Neural progenitor cell (in vitro differentiated cells): ENCODE results near the gene OGFOD3. TPM values are rescaled to one million over a fixed set of nuclear protein-coding genes. Genes with fewer than 3 reads are reported as not detected.
A peak's percentile ranks its signal among the peaks of the same experiment; 100 is the strongest.

Experiments used
- DNase-seq: peaks from one replicate; pipeline ENCODE4 v3.0.0-alpha.2; 2016; ENCODE audit warnings: low spot score
- H2AFZ ChIP-seq: fragments of 200-600 bp; sonication (generic); replicated peaks from 2 replicates; pipeline ENCODE4 v1.6.1; 2016; ENCODE audit warnings: antibody characterized with exemption
- H3F3A ChIP-seq: fragments of 200-600 bp; sonication (generic); 2 replicates; pipeline ENCODE4 v1.6.1; 2016; ENCODE audit warnings: antibody characterized with exemption, low read depth
- H3K27ac ChIP-seq: fragments of 200-600 bp; sonication (generic); 2 replicates; pipeline ENCODE4 v1.5.1; 2016; ENCODE audit warnings: mild to moderate bottlenecking
- H3K27me3 ChIP-seq: fragments of 200-600 bp; sonication (generic); 2 replicates; pipeline ENCODE4 v1.6.1; 2016; ENCODE audit warnings: mild to moderate bottlenecking, moderate library complexity
- H3K36me3 ChIP-seq: fragments of 200-600 bp; sonication (generic); 2 replicates; pipeline ENCODE4 v1.5.1; 2016
- H3K4me1 ChIP-seq: fragments of 200-600 bp; sonication (generic); 2 replicates; pipeline ENCODE4 v1.6.1; 2016; ENCODE audit warnings: mixed run types
- H3K4me2 ChIP-seq: fragments of 200-600 bp; sonication (generic); 2 replicates; pipeline ENCODE4 v1.6.1; 2016
- H3K4me3 ChIP-seq: fragments of 200-600 bp; sonication (generic); 2 replicates; pipeline ENCODE4 v1.5.1; 2016
- H3K79me2 ChIP-seq: fragments of 200-600 bp; sonication (generic); 2 replicates; pipeline ENCODE4 v1.6.1; 2016; ENCODE audit warnings: low read depth
- H3K9ac ChIP-seq: fragments of 200-600 bp; sonication (generic); 2 replicates; pipeline ENCODE4 v1.6.1; 2016
- H3K9me3 ChIP-seq: fragments of 200-600 bp; sonication (generic); 2 replicates; pipeline ENCODE4 v1.5.1; 2016; ENCODE audit warnings: low read depth
- H4K20me1 ChIP-seq: fragments of 200-600 bp; sonication (generic); 2 replicates; pipeline ENCODE4 v1.6.1; 2016; ENCODE audit warnings: low read depth
- H3K27ac Mint-ChIP-seq: 3 replicates; pipeline ENCODE4 v1.8.0; 2021; ENCODE audit warnings: mixed read lengths
- H3K27me3 Mint-ChIP-seq: 2 replicates; pipeline ENCODE4 v1.8.0; 2022; ENCODE audit warnings: low read depth, mild to moderate bottlenecking, inconsistent platforms, moderate library complexity, mixed read lengths; ENCODE audit not compliant: insufficient read depth
- H3K36me3 Mint-ChIP-seq: 3 replicates; pipeline ENCODE4 v1.8.0; 2021; ENCODE audit warnings: mixed read lengths
- H3K4me1 Mint-ChIP-seq: 3 replicates; pipeline ENCODE4 v1.8.0; 2021; ENCODE audit warnings: mixed read lengths
- H3K4me3 Mint-ChIP-seq: 3 replicates; pipeline ENCODE4 v1.8.0; 2021; ENCODE audit warnings: mild to moderate bottlenecking, moderate library complexity, mixed read lengths
- H3K9me3 Mint-ChIP-seq: 3 replicates; pipeline ENCODE4 v1.8.0; 2020; ENCODE audit warnings: mixed read lengths
- CTCF ChIP-seq: fragments of 200-600 bp; sonication (generic); IDR thresholded peaks from 2 replicates; pipeline ENCODE4 v1.5.1; 2017; ENCODE audit warnings: antibody characterized with exemption, mild to moderate bottlenecking
- EZH2 ChIP-seq: fragments of 200-600 bp; sonication (generic); IDR thresholded peaks from 2 replicates; pipeline ENCODE4 v1.6.1; 2017; ENCODE audit warnings: antibody characterized with exemption, mild to moderate bottlenecking, moderate library complexity
- EZH2phosphoT487 ChIP-seq: fragments of 200-600 bp; sonication (generic); IDR thresholded peaks from 2 replicates; pipeline ENCODE4 v1.6.1; 2017; ENCODE audit warnings: antibody characterized with exemption
- total RNA-seq: library from RNA; depleted of rRNA; stranded (reverse); fragments of >200 nt; gene quantifications from 2 replicates; pipeline ENCODE4 v1.2.3, GENCODE V29; 2015; ENCODE audit warnings: low replicate concordance

OGFOD3 gene
- total RNA-seq, 1 donor from 2014 or later, result 26.8 TPM

- Histone ChIP-seq H3K79me2 (peaks cover 10% of the 10 kb centered on the region), H3K27ac (no peak overlapping the region), H3K9me3 (no peaks in the 10 kb centered on the region), H3F3A (peaks cover 6% of the 10 kb centered on the region), H3K36me3 (no peaks in the 10 kb centered on the region), H4K20me1 (peaks cover 34% of the 10 kb centered on the region), H3K9ac (no peak overlapping the region), H3K4me3 (peak overlapping the region; percentile 98), H3K4me1 (peaks cover 9% of the 10 kb centered on the region), H2AFZ (no peak overlapping the region), H3K4me2 (peak overlapping the region; percentile 85), H3K27me3 (peaks cover 5% of the 10 kb centered on the region)
- no peak for TF ChIP-seq EZH2
- TF ChIP-seq CTCF, result no peak
- TF ChIP-seq EZH2phosphoT487, result no peak
- no peak overlapping the region for H3K27ac Mint-ChIP-seq
- H3K9me3 Mint-ChIP-seq, result peaks cover 22% of the 10 kb centered on the region
- H3K4me1 Mint-ChIP-seq, result peaks cover 10% of the 10 kb centered on the region
- peak overlapping the region; percentile 89 for H3K4me3 Mint-ChIP-seq
- peaks cover 31% of the 10 kb centered on the region for H3K36me3 Mint-ChIP-seq
- H3K27me3 Mint-ChIP-seq, result peaks cover under 1% of the 10 kb centered on the region
- DNase-seq, result no peak
Observed at GRCh38 chr17:82419540-82419939, 1.2 kb upstream of the OGFOD3 start.

- H3K4me1 Mint-ChIP-seq, result peaks cover 14% of the 10 kb centered on the region
- Histone ChIP-seq H3K4me1 (peaks cover 9% of the 10 kb centered on the region), H4K20me1 (peaks cover 56% of the 10 kb centered on the region), H3K79me2 (peaks cover 10% of the 10 kb centered on the region), H3F3A (peaks cover 6% of the 10 kb centered on the region), H3K9ac (no peak overlapping the region), H3K27ac (no peak overlapping the region), H2AFZ (no peak overlapping the region), H3K36me3 (no peaks in the 10 kb centered on the region), H3K27me3 (peaks cover 5% of the 10 kb centered on the region), H3K9me3 (no peaks in the 10 kb centered on the region), H3K4me3 (no peak overlapping the region), H3K4me2 (no peak overlapping the region)
- H3K27me3 Mint-ChIP-seq, result no peaks in the 10 kb centered on the region
- H3K9me3 Mint-ChIP-seq, result peaks cover 10% of the 10 kb centered on the region
- H3K27ac Mint-ChIP-seq, result no peak overlapping the region
- no peak overlapping the region for H3K4me3 Mint-ChIP-seq
- no peak for DNase-seq
- H3K36me3 Mint-ChIP-seq, result peaks cover 18% of the 10 kb centered on the region
- TF ChIP-seq CTCF (peak; percentile 22), EZH2 (no peak)
Observed at GRCh38 chr17:82416771-82417170, 1.6 kb downstream of the OGFOD3 start.

DNA sequence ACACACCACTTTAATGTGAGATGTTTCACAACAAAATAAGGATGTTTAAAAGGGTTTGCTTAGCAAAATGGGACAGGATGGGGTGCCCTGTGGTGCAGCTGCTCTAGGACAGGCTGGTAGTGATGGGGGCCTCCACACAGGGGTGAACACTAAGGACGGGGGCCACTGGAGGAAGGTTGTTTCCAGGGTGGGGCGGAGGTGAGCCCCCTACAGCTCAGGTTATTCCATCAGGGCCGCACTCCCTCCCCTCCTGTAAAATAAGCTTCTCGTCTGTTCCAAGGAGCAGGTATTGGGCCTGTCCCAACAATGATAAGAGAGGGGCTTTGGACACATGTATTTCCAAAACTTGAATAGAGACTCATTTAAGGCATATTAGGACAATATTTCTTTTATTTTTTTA is 2.1 kb downstream of the OGFOD3 start:
- peaks cover 7% of the 10 kb centered on the region for H3K9me3 Mint-ChIP-seq
- H3K4me3 Mint-ChIP-seq, result no peak overlapping the region
- Histone ChIP-seq H3K4me3 (no peak overlapping the region), H3K9me3 (no peaks in the 10 kb centered on the region), H3K79me2 (peaks cover 10% of the 10 kb centered on the region), H3K27me3 (peaks cover 5% of the 10 kb centered on the region), H3K9ac (no peak overlapping the region), H3K27ac (no peak overlapping the region), H4K20me1 (peaks cover 61% of the 10 kb centered on the region), H3K4me2 (no peak overlapping the region), H3F3A (peaks cover 6% of the 10 kb centered on the region), H3K4me1 (peaks cover 9% of the 10 kb centered on the region), H2AFZ (no peak overlapping the region), H3K36me3 (no peaks in the 10 kb centered on the region)
- H3K36me3 Mint-ChIP-seq, result peaks cover 14% of the 10 kb centered on the region
- no peaks in the 10 kb centered on the region for H3K27me3 Mint-ChIP-seq
- H3K27ac Mint-ChIP-seq, result no peak overlapping the region
- TF ChIP-seq EZH2 (no peak), CTCF (no peak), EZH2phosphoT487 (no peak)
- DNase-seq, result no peak
- H3K4me1 Mint-ChIP-seq, result peaks cover 14% of the 10 kb centered on the region
